Activated CD4-positive, alpha-beta T cell treated with anti-CD3 and anti-CD28 coated beads, Interleukin-2, amount 10 ng/mL, durations not matched to agents 24 days and 14 days (primary cell): ENCODE results near the gene DISP3. TPM values are rescaled to one million over a fixed set of nuclear protein-coding genes. Genes with fewer than 3 reads are reported as not detected.
"Not testable (repeated sequence)": the region's sequence is repeated elsewhere in the genome, so short reads cannot be mapped to it uniquely, and the experiment has no call there.

Experiments
- DNase-seq: peaks from one replicate; pipeline ENCODE4 v3.0.0; 2022
- H3K27ac Mint-ChIP-seq: one replicate; pipeline ENCODE4 v1.8.0; 2022; ENCODE audit warnings: mild to moderate bottlenecking, mixed read lengths
- H3K27me3 Mint-ChIP-seq: one replicate; pipeline ENCODE4 v1.8.0; 2022; ENCODE audit warnings: mixed read lengths
- H3K36me3 Mint-ChIP-seq: one replicate; pipeline ENCODE4 v1.8.0; 2022; ENCODE audit warnings: low read depth, mild to moderate bottlenecking, mixed read lengths
- H3K4me1 Mint-ChIP-seq: one replicate; pipeline ENCODE4 v1.8.0; 2021; ENCODE audit warnings: mixed read lengths
- H3K4me3 Mint-ChIP-seq: one replicate; pipeline ENCODE4 v1.8.0; 2022; ENCODE audit warnings: mild to moderate bottlenecking, moderate library complexity, mixed read lengths
- H3K9me3 Mint-ChIP-seq: one replicate; pipeline ENCODE4 v1.8.0; 2021; ENCODE audit warnings: mixed read lengths
- intact Hi-C: fragments of 100-400 bp; cut with micrococcal nuclease; formaldehyde crosslinking; loops from one replicate; pipeline ENCODE4 v1.15.1; 2023
- total RNA-seq: library from RNA; stranded (reverse); gene quantifications from 2 replicates; pipeline ENCODE4 v1.2.3, GENCODE V29; 2022

The DISP3 gene
- total RNA-seq, 1 donor from 2014 or later: 0.23 TPM

DNA sequence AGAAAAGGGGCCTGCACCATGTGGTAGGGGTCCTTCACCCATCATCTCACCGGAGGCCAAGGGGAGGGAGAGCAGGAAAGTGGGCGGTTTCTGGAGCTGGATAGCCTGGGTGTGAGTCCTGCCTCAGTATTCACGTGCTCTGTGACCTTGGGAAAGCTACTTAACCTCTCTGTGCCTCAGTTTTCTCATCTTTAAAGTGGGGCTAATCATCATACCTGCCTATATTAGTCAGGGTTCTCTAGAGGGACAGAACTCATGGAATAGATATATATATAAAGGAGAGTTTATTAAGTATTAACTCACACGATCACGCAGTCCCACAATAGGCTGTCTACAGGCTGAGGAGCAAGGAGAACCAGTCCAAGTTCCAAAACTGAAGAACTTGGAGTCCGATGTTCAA is 96.6 kb downstream of the DISP3 start:
- Mint-ChIP-seq H3K4me1 (no peaks in the 10 kb centered on the region), H3K27ac (no peak overlapping the region), H3K36me3 (no peaks in the 10 kb centered on the region), H3K27me3 (peaks cover 5% of the 10 kb centered on the region), H3K9me3 (no peaks in the 10 kb centered on the region), H3K4me3 (no peak overlapping the region)
- intact Hi-C loops: no loop called here
- no peak for DNase-seq

DNA sequence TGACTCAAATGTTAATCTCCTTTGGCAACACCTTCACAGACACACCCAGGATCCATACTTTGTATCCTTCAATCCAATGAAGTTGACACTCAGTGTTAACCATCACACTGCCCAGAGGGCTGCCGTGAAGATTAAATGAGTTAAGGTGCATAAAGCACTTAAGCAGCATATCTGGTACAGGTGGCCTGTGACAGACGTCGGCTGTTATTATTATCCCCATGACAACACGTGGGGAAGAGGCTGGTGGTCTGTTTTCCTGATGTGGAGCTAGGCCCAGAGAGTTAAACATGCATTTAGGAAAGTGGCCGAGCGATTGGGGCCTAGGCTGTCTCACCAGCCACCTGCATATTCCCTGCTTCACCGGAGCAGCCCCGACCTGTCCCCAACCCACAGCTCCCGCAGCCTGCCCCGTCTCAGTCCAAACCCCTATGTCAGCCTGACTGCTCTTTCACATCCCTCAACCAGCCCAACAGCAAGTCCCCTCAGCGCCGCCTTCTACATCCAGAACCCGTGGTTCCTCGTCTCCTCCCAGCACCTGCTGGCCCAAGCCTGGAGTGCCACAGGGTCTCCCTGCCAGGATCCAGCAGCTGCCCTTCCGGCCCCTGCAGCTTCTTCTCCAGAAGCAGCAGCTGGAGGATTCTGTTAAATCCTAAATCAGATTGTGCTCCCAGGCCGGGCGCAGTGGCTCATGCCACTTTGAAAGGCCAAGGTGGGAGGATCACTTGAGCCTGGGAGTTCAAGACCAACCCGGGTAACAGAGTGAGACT is 97.3 kb downstream of the DISP3 start:
- no peak overlapping the region for H3K27ac Mint-ChIP-seq
- H3K4me3 Mint-ChIP-seq: no peak overlapping the region
- intact Hi-C loops: no loop called here
- H3K36me3 Mint-ChIP-seq: no peaks in the 10 kb centered on the region
- no peak for DNase-seq
- H3K9me3 Mint-ChIP-seq: no peaks in the 10 kb centered on the region
- no peaks in the 10 kb centered on the region for H3K4me1 Mint-ChIP-seq
- peaks cover 3% of the 10 kb centered on the region for H3K27me3 Mint-ChIP-seq

DNA sequence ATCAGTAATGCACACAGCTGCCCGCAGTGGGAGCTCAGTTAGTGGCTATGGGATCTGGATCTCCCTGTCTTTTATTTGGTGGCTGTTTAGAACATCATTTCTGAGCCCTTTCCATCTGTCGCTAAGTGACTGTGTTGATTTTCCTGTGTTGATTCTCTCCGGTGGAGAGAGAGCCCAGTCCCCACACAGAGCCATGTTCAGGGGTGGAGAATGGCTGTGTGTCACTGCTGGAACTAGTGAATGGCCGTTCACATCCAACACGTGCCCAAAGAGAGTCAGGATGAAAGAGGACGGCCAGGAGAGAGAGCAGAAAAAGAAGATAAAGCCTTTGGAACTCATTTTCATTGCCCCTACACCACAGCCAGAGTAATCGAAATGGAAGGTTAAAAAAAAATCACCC is 99.0 kb downstream of the DISP3 start:
- no peak for DNase-seq
- Mint-ChIP-seq H3K27me3 (peaks cover 3% of the 10 kb centered on the region), H3K4me1 (no peaks in the 10 kb centered on the region), H3K36me3 (no peaks in the 10 kb centered on the region), H3K27ac (no peak overlapping the region), H3K4me3 (no peak overlapping the region), H3K9me3 (no peaks in the 10 kb centered on the region)
- intact Hi-C loops: no loop called here

DNA sequence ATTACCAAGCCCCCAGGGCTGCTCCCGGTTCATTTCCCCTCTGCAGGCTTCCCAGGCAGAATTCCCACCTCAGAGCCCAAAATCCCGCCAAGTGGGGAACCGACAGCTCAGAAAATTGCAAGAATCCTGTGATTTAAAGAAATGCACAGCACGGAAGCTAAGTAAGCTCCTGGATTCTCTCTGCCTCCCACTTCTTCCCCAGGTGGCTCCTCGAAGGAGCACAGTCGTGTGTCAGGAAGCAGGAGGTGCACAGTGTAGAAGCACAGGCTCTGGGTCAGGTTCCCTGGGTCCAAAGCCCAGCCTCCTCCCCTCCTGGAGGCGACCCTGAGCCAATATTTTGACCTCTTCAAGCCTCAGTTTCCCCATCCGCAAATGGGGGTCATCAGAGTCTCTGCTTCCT is 100.6 kb downstream of the DISP3 start:
- intact Hi-C loops: no loop called here
- Mint-ChIP-seq H3K27me3 (peaks cover 6% of the 10 kb centered on the region), H3K36me3 (no peaks in the 10 kb centered on the region), H3K4me1 (no peaks in the 10 kb centered on the region), H3K4me3 (no peak overlapping the region), H3K27ac (no peak overlapping the region), H3K9me3 (no peaks in the 10 kb centered on the region)
- no peak for DNase-seq

DNA sequence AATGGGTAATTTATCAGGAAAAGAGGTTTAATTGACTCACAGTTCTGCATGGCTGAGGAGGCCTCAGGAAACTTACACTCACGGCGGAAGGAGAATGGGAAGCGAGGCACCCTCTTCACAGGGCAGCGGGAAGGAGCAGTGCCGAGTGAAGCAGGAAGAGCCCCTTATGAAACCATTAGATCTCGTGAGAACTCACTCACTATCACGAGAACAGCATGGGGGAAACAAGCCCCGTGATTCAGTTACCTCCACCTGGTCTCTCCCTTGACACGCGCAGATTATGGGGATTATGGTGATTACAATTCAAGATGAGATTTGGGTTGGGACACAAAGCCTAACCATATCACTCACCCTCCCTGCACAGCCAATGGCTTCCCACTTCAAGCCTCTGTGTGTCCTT is 101.1 kb downstream of the DISP3 start:
- H3K27me3 Mint-ChIP-seq, H3K4me1 Mint-ChIP-seq, H3K9me3 Mint-ChIP-seq, DNase-seq, H3K36me3 Mint-ChIP-seq, H3K27ac Mint-ChIP-seq, intact Hi-C loops, H3K4me3 Mint-ChIP-seq: not testable (repeated sequence)

DNA sequence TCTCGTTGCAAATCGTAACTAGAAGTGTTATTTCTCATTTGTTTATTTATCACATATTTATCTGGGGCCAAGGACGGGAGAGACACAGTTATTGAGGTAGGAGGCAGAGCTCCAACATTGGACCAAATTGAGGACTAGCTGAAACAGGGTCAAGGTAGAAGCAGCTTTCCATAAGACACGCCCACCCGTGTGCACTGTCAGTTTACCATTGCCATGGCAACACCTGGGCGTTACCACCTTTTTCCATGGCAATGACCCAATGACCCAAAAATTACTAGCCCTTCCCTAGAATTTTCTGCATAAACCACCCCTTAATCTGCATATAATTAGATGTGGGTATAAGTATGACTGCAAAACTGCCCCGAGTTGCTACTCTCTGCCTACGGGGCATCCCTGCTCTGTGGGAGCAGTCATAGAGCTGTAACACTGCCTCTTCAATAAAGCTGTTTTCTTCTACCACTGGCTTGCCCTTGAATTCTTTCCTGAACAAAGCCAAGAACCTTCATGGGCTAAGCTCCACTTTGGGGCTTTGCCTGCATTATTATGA is 102.6 kb downstream of the DISP3 start:
- DNase-seq: no peak
- Mint-ChIP-seq H3K27ac (no peak overlapping the region), H3K36me3 (no peaks in the 10 kb centered on the region), H3K4me1 (no peaks in the 10 kb centered on the region), H3K9me3 (no peaks in the 10 kb centered on the region), H3K4me3 (no peak overlapping the region), H3K27me3 (peaks cover 9% of the 10 kb centered on the region)
- intact Hi-C loops: no loop called here

DNA sequence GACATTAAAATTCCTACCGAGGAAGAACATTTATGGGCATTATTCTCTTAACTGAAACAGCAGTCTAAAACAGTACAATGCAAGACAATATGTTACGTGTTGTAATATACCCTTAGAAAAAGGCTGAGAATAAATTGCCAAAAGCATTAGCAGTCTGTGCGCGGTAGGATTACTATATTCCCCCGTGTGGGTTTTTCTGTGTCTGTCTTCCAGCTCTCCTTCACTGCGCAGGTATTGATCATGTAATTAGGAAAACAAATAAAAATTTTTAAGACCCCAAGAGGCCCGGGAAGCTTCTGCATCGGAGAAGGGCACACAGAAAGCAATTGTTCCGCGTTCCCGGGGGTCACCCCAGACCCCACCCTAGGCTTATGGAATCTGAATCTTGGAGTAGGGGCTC is 106.4 kb downstream of the DISP3 start:
- Mint-ChIP-seq H3K27me3 (peaks cover 12% of the 10 kb centered on the region), H3K9me3 (no peaks in the 10 kb centered on the region), H3K27ac (no peak overlapping the region), H3K36me3 (no peaks in the 10 kb centered on the region), H3K4me1 (no peaks in the 10 kb centered on the region), H3K4me3 (no peak overlapping the region)
- DNase-seq: no peak
- intact Hi-C loops: no loop called here

Other genes with a start within 250 kb of the DISP3 start
- gene MTOR, start 216.6 kb upstream of the DISP3 start, total RNA-seq: 48.1 and 54.4 TPM in 2 replicates
- gene UBIAD1, start 206.0 kb upstream of the DISP3 start, total RNA-seq: 32.4 and 32.5 TPM in 2 replicates
- gene FBXO2, start 175.3 kb downstream of the DISP3 start, total RNA-seq: 0.76 and 1.0 TPM in 2 replicates
- gene FBXO44, start 175.7 kb downstream of the DISP3 start, total RNA-seq: 20.6 and 25.4 TPM in 2 replicates
- 17.3 and 17.8 TPM in 2 replicates for gene FBXO6, start 185.0 kb downstream of the DISP3 start, total RNA-seq
- gene MAD2L2, start 202.0 kb downstream of the DISP3 start, total RNA-seq: 80.1 and 81.5 TPM in 2 replicates
- gene DRAXIN, start 212.6 kb downstream of the DISP3 start, total RNA-seq: not detected in 2 replicates